ENCODE results near the gene PIGM. TPM values are rescaled to one million over a fixed set of nuclear protein-coding genes. Genes with fewer than 3 reads are reported as not detected.

The PIGM gene
- total and polyA plus RNA-seq, 3 experiments from 2014 or later, result 3.2 to 6.9 (median 6.5) TPM

DNA sequence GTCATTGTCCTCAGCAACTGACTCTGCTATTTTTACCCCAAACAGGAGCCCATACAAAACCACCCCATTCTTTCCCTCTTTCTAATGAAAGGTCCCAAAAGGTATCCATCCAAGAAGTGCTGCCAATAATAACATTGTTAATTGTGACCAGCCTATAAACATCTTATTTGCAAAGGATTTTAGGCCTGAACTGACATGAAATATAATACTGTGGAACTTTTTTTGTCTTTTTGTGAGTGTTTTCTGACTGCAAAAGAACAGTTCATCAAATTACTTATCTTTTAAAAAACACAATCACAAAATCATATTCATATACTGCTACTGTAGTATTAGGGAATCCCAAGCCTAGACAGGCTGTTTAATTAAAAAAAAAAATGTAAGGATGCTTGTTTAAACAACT is 3.4 kb downstream of the PIGM start:
- no peaks in the 10 kb centered on the region for H3K27me3 Mint-ChIP-seq
- CTCF ChIA-PET, result no interaction called here
- H3K9me3 ChIP-seq (ENCODE audit: low read length), result no peaks in the 10 kb centered on the region

DNA sequence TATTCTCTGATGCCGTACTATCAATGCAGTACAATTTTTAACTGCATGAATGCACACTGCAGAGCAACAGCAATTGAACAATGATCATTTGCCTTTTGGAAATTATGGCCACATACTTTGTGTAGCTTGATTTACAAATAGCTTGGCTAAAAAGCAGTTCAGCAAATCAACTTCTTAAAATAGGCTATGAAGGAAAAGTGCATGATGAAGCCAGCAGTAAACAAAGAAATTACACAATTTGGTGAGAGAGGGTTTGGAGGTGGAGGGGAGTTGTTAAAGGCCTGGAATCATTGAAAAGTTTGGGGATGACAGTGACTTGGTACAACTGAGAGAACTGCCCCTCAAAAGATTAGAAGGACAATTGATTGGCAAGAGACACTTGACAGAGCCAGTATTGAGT is 6.5 kb downstream of the PIGM start:
- no peaks in the 10 kb centered on the region for H3K36me3 ChIP-seq (ENCODE audit: insufficient read depth, low read length)
- Mint-ChIP-seq H3K27me3 (no peaks in the 10 kb centered on the region), H3K27ac (no peak overlapping the region), H3K9me3 (no peaks in the 10 kb centered on the region), H3K36me3 (peaks cover 0 to 7% (median 4%) of the 10 kb centered on the region in 3 donors), H3K4me3 (no peak overlapping the region), H3K4me1 (peaks cover 14 to 29% (median 23%) of the 10 kb centered on the region in 3 donors)
- ChIA-PET CTCF (no interaction called here), POLR2A (no interaction called here)
- no peak overlapping the region for H3K27ac ChIP-seq (ENCODE audit: low read depth, low read length)
- no peaks in the 10 kb centered on the region for H3K27me3 ChIP-seq (ENCODE audit: insufficient read depth, low read length, poor library complexity, severe bottlenecking)
- H3K4me1 ChIP-seq (ENCODE audit: insufficient read depth, low read length), result peaks cover 7% of the 10 kb centered on the region
- no peaks in the 10 kb centered on the region for H3K9me3 ChIP-seq (ENCODE audit: low read length)
- DNase-seq, result no peak
- no peak overlapping the region for H3K4me3 ChIP-seq (ENCODE audit: low read length)

More for the DNA sequence above, 3.4 kb downstream of the PIGM start:
- Histone ChIP-seq H3K4me1 (ENCODE audit: insufficient read depth, low read length) (peaks cover 25% of the 10 kb centered on the region), H3K27me3 (ENCODE audit: insufficient read depth, low read length, poor library complexity, severe bottlenecking) (no peaks in the 10 kb centered on the region), H3K27ac (ENCODE audit: low read depth, low read length) (no peak overlapping the region), H3K4me3 (ENCODE audit: low read length) (no peak overlapping the region), H3K36me3 (ENCODE audit: insufficient read depth, low read length) (no peaks in the 10 kb centered on the region)
- peaks cover 37 to 58% (median 47%) of the 10 kb centered on the region in 3 donors for H3K4me1 Mint-ChIP-seq
- peak overlapping the region in 2 of 7 donors; percentile 18 to 45 for H3K4me3 Mint-ChIP-seq
- POLR2A ChIA-PET, result no interaction called here
- peak overlapping the region in 1 of 8 donors; percentile 9 for H3K27ac Mint-ChIP-seq
- no peaks in the 10 kb centered on the region for H3K9me3 Mint-ChIP-seq
- H3K36me3 Mint-ChIP-seq, result peaks cover 0 to 14% (median 7%) of the 10 kb centered on the region in 3 donors
- no peak for DNase-seq

DNA sequence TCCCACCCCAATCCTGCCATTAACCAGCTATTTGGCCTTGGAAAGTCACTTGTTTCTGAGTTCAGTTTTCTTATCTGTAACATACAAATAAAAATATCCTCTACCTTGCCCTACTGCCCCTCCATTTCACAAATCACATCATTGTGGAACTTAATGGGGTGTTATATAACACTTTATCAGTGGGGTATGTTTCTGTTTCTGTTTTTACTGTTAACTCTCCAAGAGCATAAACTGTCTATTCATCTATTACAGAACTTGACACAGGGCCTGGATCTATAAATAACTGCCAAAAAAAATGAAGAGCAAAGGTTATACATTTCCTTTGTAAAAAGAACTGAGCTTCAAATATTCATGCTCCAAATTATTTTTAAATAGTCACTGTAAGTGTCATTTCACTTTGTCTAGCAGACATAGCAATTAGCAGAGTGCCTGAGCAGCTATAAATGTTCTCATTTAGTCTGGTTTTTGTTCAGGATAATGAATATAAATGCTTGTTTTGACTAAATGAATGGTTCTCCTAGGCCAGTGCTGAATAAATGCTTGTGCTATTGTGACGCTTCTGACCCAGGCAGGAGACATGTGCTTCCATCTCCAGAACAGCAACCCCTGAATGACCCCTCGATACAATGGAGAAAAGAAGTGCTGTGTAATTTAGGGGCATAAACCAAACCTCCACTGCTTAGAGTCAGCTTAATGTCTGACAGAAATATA is 7.4 kb downstream of the PIGM start:
- Histone ChIP-seq H3K27ac (ENCODE audit: low read depth, low read length) (no peak overlapping the region), H3K4me3 (ENCODE audit: low read length) (no peak overlapping the region), H3K9me3 (ENCODE audit: low read length) (no peaks in the 10 kb centered on the region), H3K27me3 (ENCODE audit: insufficient read depth, low read length, poor library complexity, severe bottlenecking) (no peaks in the 10 kb centered on the region), H3K4me1 (ENCODE audit: insufficient read depth, low read length) (no peaks in the 10 kb centered on the region), H3K36me3 (ENCODE audit: insufficient read depth, low read length) (no peaks in the 10 kb centered on the region)
- Mint-ChIP-seq H3K9me3 (no peaks in the 10 kb centered on the region), H3K27me3 (no peaks in the 10 kb centered on the region), H3K4me3 (no peak overlapping the region), H3K36me3 (peaks cover 0 to 7% (median 4%) of the 10 kb centered on the region in 3 donors), H3K4me1 (peaks cover 11 to 22% (median 15%) of the 10 kb centered on the region in 3 donors), H3K27ac (peak overlapping the region in 1 of 8 donors; percentile 35)
- ChIA-PET CTCF (interaction anchor here (1.3 kb wide), 1 partner anchor 16 kb away, joined by 4 read pairs; no protein-coding TSS in a partner anchor), POLR2A (no interaction called here)
- DNase-seq, result no peak

DNA sequence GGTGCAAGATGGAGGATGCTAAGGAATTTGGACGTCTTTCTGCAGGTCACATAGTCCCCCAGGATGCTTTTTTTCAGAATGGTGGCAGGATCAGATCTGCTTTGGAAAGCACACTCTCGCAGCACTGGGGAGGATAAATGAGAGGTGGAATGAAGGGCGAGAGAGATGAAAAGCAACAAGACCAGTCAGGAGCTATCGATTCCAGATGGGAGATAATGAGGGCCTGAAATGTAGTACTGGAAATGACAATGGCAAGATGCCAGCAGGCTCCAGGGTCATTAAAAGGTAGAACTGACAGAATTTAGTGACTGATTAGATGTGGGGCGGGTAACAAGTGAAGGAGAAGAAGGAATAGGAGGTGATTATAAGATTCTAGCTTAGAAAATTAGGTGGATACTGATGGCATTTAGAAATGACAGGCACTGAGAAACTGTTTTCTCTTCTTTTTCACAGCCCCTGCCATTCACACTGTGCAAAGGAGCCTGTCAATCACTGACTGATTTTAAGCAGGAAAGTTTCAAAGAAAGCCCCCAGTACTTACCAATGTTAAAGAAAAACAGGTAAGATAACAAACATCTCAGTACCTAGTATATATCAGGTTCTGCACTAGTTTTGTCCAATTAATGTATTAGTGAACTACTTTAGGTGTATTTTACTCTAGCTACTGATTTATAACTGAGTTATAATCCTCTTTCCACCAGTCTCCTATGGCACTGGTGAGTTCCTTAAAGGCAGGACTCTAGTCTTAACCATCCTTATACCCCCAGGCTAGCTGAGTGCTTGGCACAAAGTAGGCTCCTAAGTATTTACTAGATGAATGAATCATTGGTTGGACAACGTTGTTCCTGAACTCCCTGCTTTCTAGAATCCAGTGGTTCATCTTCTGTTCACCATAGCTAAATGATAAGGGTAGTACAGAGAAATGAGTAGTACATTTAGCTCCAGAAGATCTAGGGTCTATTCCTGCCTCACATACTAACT is 9.2 kb downstream of the PIGM start:
- ChIA-PET POLR2A (no interaction called here), CTCF (interaction anchor here (0.7 to 1.6 kb wide), 3 partner anchors 15 to 62 kb away, joined by 3 to 5 read pairs (median 4); no protein-coding TSS in a partner anchor)
- Histone ChIP-seq H3K27ac (ENCODE audit: low read depth, low read length) (no peak overlapping the region), H3K4me3 (ENCODE audit: low read length) (no peak overlapping the region), H3K9me3 (ENCODE audit: low read length) (no peaks in the 10 kb centered on the region), H3K4me1 (ENCODE audit: insufficient read depth, low read length) (no peaks in the 10 kb centered on the region), H3K36me3 (ENCODE audit: insufficient read depth, low read length) (no peaks in the 10 kb centered on the region), H3K27me3 (ENCODE audit: insufficient read depth, low read length, poor library complexity, severe bottlenecking) (no peaks in the 10 kb centered on the region)
- Mint-ChIP-seq H3K27me3 (peaks cover under 1 to 5% of the 10 kb centered on the region in 2 donors), H3K4me3 (no peak overlapping the region), H3K36me3 (peaks cover 0 to 9% (median 4%) of the 10 kb centered on the region in 3 donors), H3K9me3 (no peaks in the 10 kb centered on the region), H3K4me1 (peaks cover under 1 to 7% (median 5%) of the 10 kb centered on the region in 3 donors), H3K27ac (peak overlapping the region in 1 of 8 donors; percentile 61)
- DNase-seq, result no peak

DNA sequence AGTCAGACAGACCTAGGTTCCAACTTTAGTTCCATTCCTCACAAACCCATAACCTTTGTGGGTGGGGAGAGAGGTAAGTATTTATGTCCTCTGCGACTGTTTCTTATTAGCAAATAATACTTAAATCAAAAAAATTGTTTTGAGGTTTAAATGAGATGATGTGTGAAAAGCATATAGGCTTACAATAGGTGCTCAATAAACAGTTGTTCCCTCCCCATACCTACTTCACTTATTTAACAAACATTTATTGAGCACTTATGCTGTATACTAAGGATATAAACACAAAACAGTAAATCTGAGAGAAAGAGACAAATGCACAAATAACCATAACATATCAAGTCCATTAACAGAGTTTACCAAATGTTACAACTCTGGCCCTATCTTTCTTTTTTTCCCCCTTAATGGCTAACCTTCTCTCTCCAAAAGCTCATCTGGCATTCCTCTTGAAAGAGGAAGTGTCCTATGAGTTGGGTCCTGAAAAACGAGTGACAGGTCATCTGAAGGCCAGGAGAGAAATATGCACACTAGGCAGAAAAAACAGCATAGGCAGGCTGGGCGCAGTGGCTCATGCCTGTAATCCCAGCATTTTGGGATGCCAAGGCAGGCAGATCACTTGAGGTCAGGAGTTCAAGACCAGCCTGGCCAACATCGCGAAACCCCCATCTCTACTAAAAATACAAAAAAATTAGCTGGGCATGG is 10.3 kb downstream of the PIGM start:
- no peak overlapping the region for H3K27ac Mint-ChIP-seq
- H3K4me1 Mint-ChIP-seq, result no peaks in the 10 kb centered on the region
- peaks cover 0 to 10% (median 0%) of the 10 kb centered on the region in 3 donors for H3K36me3 Mint-ChIP-seq
- H3K9me3 Mint-ChIP-seq, result no peaks in the 10 kb centered on the region
- POLR2A ChIA-PET, result no interaction called here
- CTCF ChIA-PET, result interaction anchor here (0.7 to 1.6 kb wide), 3 partner anchors 14 to 64 kb away, joined by 3 to 5 read pairs (median 4); no protein-coding TSS in a partner anchor
- no peaks in the 10 kb centered on the region for H3K4me1 ChIP-seq (ENCODE audit: insufficient read depth, low read length)
- H3K4me3 Mint-ChIP-seq, result no peak overlapping the region
- no peaks in the 10 kb centered on the region for H3K36me3 ChIP-seq (ENCODE audit: insufficient read depth, low read length)
- H3K27ac ChIP-seq (ENCODE audit: low read depth, low read length), result no peak overlapping the region
- no peaks in the 10 kb centered on the region for H3K9me3 ChIP-seq (ENCODE audit: low read length)
- no peak for DNase-seq
- peaks cover 6% of the 10 kb centered on the region in 2 donors for H3K27me3 Mint-ChIP-seq
- H3K4me3 ChIP-seq (ENCODE audit: low read length), result no peak overlapping the region
- no peaks in the 10 kb centered on the region for H3K27me3 ChIP-seq (ENCODE audit: insufficient read depth, low read length, poor library complexity, severe bottlenecking)

DNA sequence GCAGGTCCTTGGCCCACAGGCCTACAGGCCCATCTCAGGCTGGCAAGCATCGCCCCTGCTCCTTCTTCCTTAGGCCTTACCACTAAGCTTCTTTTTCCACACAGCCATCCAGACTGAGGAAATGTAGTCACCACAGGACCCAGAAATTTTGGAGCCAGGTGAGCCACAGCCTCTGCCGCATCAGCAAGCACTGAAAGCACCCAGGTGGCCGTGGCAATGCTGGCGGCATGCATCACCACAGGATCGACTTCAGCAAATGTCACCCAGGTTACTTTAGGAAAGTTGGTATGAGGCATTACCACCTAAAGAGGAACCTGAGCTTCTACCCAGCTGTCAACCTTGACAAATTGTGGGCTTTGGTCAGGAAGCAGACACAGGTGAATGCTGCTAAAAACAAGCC is 11.6 kb downstream of the PIGM start:
- no peak overlapping the region for H3K27ac Mint-ChIP-seq
- no peaks in the 10 kb centered on the region for H3K4me1 ChIP-seq (ENCODE audit: insufficient read depth, low read length)
- no peak overlapping the region for H3K4me3 ChIP-seq (ENCODE audit: low read length)
- H3K27me3 Mint-ChIP-seq, result peaks cover 6% of the 10 kb centered on the region in 2 donors
- peaks cover 0 to 6% (median 0%) of the 10 kb centered on the region in 3 donors for H3K36me3 Mint-ChIP-seq
- H3K27me3 ChIP-seq (ENCODE audit: insufficient read depth, low read length, poor library complexity, severe bottlenecking), result no peaks in the 10 kb centered on the region
- H3K36me3 ChIP-seq (ENCODE audit: insufficient read depth, low read length), result no peaks in the 10 kb centered on the region
- H3K9me3 Mint-ChIP-seq, result no peaks in the 10 kb centered on the region
- no peaks in the 10 kb centered on the region for H3K4me1 Mint-ChIP-seq
- no peaks in the 10 kb centered on the region for H3K9me3 ChIP-seq (ENCODE audit: low read length)
- ChIA-PET POLR2A (no interaction called here), CTCF (interaction anchor here (1.3 kb wide), 1 partner anchor 14 kb away, joined by 9 read pairs; no protein-coding TSS in a partner anchor)
- DNase-seq, result no peak
- no peak overlapping the region for H3K27ac ChIP-seq (ENCODE audit: low read depth, low read length)
- H3K4me3 Mint-ChIP-seq, result no peak overlapping the region

DNA sequence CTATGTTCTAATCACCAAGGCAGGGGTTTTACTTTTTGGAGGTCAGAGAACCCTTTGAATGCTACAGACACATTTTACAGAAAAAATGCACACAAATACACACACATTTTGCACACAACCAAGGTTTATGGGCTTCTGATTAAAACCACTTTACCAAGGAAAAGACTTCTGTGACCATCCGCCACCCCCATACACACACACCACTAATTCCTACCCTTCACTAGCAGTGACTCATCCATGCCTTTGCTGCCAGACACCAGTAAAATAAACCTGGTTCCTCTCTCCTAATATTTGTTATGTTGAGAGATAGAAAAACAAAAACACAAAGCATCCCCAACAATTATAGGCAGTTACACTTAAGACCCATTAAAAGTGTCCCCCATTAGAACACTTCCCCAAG is 12.9 kb downstream of the PIGM start:
- H3K36me3 ChIP-seq (ENCODE audit: insufficient read depth, low read length), result no peaks in the 10 kb centered on the region
- DNase-seq, result no peak
- no peaks in the 10 kb centered on the region for H3K4me1 ChIP-seq (ENCODE audit: insufficient read depth, low read length)
- Mint-ChIP-seq H3K4me1 (no peaks in the 10 kb centered on the region), H3K9me3 (no peaks in the 10 kb centered on the region), H3K27ac (no peak overlapping the region), H3K36me3 (peaks cover 0 to 3% (median 0%) of the 10 kb centered on the region in 3 donors), H3K27me3 (peaks cover 6 to 9% of the 10 kb centered on the region in 2 donors), H3K4me3 (no peak overlapping the region)
- POLR2A ChIA-PET, result interaction anchor here (0.6 kb wide), 1 partner anchor 1192 kb away, joined by 3 read pairs; no protein-coding TSS in a partner anchor
- no peaks in the 10 kb centered on the region for H3K9me3 ChIP-seq (ENCODE audit: low read length)
- CTCF ChIA-PET, result no interaction called here
- H3K27ac ChIP-seq (ENCODE audit: low read depth, low read length), result no peak overlapping the region
- no peak overlapping the region for H3K4me3 ChIP-seq (ENCODE audit: low read length)
- H3K27me3 ChIP-seq (ENCODE audit: insufficient read depth, low read length, poor library complexity, severe bottlenecking), result no peaks in the 10 kb centered on the region

All from CD8-positive, alpha-beta memory T cell (primary cell).